BLaER1 (cell line): Measurements from ENCODE around the gene MADCAM1.

Source experiments
- H3K27ac ChIP-seq: shearing (Covaris generic); formaldehyde crosslinking; 2 replicates; pipeline ENCODE4 v1.8.1; 2022
- H3K27me3 ChIP-seq: shearing (Covaris generic); formaldehyde crosslinking; 2 replicates; pipeline ENCODE4 v1.8.1; 2022
- H3K36me3 ChIP-seq: shearing (Covaris generic); formaldehyde crosslinking; 2 replicates; pipeline ENCODE4 v1.8.1; 2022
- H3K4me1 ChIP-seq: shearing (Covaris generic); formaldehyde crosslinking; 2 replicates; pipeline ENCODE4 v1.8.1; 2022
- H3K4me2 ChIP-seq: shearing (Covaris generic); formaldehyde crosslinking; 2 replicates; pipeline ENCODE4 v1.8.1; 2022
- H3K4me3 ChIP-seq: shearing (Covaris generic); formaldehyde crosslinking; 2 replicates; pipeline ENCODE4 v1.8.1; 2022
- H3K9ac ChIP-seq: shearing (Covaris generic); formaldehyde crosslinking; 2 replicates; pipeline ENCODE4 v1.8.1; 2022
- H3K9me3 ChIP-seq: shearing (Covaris generic); formaldehyde crosslinking; 2 replicates; pipeline ENCODE4 v1.8.1; 2022
- H4K20me1 ChIP-seq: shearing (Covaris generic); formaldehyde crosslinking; 2 replicates; pipeline ENCODE4 v1.8.1; 2022
- Cebpa-rat ChIP-seq: shearing (Covaris generic); IDR thresholded peaks from 2 replicates; pipeline ENCODE4 v1.8.1; 2022

Gene MADCAM1

DNA sequence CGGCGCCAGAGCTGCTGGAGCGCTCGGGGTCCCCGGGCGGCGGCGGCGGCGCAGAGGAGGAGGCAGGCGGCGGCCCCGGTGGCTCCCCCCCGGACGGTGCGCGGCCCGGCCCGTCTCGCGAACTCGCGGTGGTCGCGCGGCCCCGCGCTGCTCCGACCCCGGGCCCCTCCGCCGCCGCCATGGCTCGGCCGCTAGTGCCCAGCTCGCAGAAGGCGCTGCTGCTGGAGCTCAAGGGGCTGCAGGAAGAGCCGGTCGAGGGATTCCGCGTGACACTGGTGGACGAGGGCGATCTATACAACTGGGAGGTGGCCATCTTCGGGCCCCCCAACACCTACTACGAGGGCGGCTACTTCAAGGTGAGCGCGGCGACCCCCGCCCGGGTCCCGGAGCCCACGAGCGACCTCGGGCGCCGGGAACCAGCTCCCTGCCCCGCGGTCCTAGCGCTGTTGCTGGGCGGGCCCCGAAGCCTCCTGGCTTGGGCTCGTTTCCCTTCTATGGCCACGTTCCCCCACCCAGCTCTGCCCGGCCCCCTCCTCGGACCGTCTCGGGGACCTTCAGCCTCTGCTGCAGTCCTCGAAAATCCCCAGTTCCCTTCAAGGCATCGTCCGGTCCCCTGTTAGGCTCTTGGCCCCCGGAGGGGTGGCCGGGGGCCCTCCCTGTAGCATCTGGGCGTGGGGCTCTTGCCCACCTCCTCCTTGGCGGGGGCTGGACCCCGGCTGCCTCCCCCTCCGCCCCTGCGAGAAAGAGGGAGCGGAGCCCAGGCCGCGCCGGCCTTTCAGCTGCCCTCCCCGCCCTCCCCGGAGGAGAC, 35.7 kb downstream of the MADCAM1 start, which contains the start of gene CDC34:
Gene CDC34 (plus strand): TSS at position 8 of the 808 bp plus-strand sequence. CDS start 172 bp downstream, at position 180.
- peaks cover 21% of the 10 kb centered on the region for H3K4me1 ChIP-seq
- no peaks in the 10 kb centered on the region for H3K9me3 ChIP-seq
- no peaks in the 10 kb centered on the region for H3K27me3 ChIP-seq
- peak within 1 kb of the TSS; percentile 87 for H3K4me3 ChIP-seq
- TF ChIP-seq Cebpa-rat = no peak
- H4K20me1 ChIP-seq = peaks cover 52% of the 10 kb centered on the region
- H3K27ac ChIP-seq = peak within 1 kb of the TSS; percentile 90
- peaks cover 28% of the 10 kb centered on the region for H3K36me3 ChIP-seq
- peak within 1 kb of the TSS; percentile 90 for H3K9ac ChIP-seq
- peak within 1 kb of the TSS; percentile 99 for H3K4me2 ChIP-seq

DNA sequence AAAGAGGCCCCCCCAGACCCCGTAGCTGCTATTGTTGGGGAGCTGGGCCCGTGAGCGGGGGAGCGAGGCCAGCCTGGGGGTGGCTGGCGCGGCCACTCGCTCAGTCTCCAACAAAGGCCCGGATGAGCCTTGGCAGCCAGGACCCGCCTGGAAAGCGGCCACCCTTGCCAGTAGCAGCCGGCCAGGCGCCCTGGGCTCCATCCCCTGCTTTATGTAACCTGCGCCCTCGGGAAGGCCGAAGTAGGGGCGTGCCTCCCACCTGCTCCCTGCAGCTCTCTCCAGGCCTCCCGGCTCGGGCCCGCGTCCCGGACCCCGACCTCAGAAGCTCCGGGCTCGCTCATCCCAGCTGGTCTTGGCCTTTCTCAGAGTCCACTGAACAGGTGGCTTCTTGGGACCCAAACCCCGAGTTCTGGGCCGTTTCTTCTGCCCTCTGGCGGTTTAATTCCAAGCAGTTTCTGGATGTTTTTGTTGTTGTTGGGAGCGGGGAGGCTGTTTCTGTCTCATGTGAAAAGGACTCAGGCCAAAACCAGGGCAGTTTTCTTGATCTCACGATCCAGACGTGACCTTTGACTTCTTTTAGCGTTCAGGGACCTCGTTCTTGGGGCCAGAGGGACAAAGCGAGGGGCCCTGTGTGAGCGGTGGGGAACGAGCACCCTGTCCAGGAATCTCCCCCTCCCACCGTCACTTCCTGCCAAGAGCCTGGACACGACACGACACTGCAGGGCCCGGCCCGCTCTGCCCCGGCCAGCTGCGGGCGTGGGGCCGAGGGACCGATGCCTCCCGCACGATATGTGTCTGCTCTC, 36.5 kb downstream of the MADCAM1 start:
- Histone ChIP-seq H3K4me2 (peak overlapping the region; percentile 99), H3K9me3 (no peaks in the 10 kb centered on the region), H3K9ac (peak overlapping the region; percentile 90), H3K27ac (peak overlapping the region; percentile 90), H3K27me3 (no peaks in the 10 kb centered on the region), H4K20me1 (peaks cover 54% of the 10 kb centered on the region), H3K4me1 (peaks cover 24% of the 10 kb centered on the region), H3K4me3 (peak overlapping the region; percentile 87), H3K36me3 (peaks cover 36% of the 10 kb centered on the region)
- TF ChIP-seq Cebpa-rat = no peak

DNA sequence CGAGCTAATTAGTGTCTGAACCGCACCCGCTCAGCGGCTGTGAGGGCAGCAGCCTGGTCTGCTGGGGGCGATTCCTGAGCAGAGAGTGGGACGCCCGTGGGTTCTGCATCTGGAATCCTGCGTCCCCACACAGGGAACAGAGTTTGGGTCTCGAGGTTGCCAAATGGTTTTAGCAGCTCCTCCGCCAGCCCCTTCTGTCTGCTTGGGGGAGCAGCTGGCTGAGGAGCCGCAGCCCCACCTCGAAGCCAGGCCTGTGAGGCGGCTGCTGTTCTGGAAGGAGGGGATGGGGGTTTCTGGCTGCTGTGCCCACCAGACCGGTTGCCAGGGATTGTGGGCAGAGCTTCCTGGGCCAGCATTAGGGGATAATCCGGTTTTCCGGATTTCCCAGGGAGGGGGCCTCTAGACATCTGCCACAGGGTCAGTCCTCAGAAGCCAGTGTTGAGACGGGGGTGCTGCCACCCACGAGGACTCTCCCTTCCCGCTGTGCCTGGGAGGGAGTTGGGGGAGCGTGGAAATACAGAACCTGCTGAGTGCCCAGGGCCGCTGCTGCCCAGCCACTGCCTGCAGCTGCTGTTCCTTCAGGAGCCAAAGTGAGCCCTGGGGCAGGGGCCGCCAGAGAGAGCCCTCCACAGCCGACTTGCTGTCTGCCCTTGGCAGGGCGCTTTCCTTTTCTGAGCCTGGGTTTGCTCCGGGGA, 37.2 kb downstream of the MADCAM1 start:
- Histone ChIP-seq H3K27ac (peak overlapping the region; percentile 90), H3K9me3 (no peaks in the 10 kb centered on the region), H3K27me3 (no peaks in the 10 kb centered on the region), H3K36me3 (peaks cover 43% of the 10 kb centered on the region), H3K9ac (peak overlapping the region; percentile 90), H3K4me3 (peak overlapping the region; percentile 87), H4K20me1 (peaks cover 61% of the 10 kb centered on the region), H3K4me2 (peak overlapping the region; percentile 99), H3K4me1 (peaks cover 31% of the 10 kb centered on the region)
- no peak for TF ChIP-seq Cebpa-rat

DNA sequence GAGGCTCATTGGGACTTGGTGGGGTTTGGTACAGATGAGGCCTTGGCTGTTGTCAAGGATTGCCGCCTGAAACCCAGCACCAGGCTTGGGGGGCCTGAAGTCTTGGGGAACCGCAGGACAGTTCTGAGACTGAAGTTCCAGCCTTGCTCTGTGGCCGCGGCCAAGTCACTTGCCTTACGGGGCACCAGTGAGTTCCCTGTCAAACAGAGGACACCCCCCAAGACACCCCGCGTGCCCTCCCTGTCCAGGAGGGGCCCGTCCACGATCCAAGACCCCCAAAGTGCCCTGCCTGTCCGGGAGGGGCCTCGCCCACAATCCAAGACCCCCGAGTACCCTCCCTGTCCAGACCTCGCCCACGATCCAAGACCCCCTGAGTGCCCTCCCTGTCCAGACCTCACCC, 37.8 kb downstream of the MADCAM1 start:
- Histone ChIP-seq H3K27me3 (no peaks in the 10 kb centered on the region), H4K20me1 (peaks cover 67% of the 10 kb centered on the region), H3K27ac (peak overlapping the region; percentile 90), H3K36me3 (peaks cover 49% of the 10 kb centered on the region), H3K9me3 (no peaks in the 10 kb centered on the region), H3K4me3 (peak overlapping the region; percentile 87), H3K9ac (peak overlapping the region; percentile 90), H3K4me1 (peaks cover 37% of the 10 kb centered on the region), H3K4me2 (peak overlapping the region; percentile 99)
- no peak for TF ChIP-seq Cebpa-rat

DNA sequence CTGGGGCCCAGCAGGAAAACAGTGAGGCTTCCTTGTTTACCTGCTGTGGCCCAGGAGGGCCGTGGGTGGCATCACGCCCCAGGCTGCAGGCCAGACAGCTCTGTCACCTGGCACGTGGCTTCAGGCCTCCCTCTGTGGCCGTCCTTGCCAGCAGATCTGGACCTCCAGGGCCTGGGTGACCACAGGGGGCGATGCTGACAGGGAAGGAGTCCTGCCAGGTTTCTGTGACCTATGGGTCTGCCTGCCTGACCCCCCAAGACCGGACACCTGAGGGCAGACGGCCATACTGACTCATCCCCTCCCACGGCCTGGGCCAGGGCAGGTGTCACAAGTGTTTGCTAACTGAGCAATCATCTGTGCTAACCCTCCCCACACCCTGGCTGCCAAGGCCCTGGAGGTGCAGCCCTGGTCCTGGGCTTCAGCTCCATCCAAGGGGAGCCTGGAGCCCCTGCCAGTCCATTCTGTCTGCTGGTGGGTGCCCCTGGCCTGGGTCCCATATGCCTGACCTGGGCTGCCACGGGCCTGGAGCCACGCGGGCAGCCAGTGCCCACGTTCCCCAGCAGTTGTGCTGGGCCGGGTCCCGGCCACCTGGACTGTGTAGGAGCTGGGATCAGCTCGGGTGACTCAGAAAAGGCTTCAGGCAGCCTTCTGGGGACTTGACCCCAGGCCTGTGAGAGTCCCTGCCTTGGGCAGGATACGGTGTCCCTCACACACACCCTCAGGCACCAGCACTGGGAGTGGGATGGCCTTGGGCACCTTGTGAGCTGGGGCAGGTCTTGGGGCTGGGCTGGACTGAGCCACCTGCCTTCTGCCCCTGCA, 38.9 kb downstream of the MADCAM1 start:
- no peak overlapping the region for H3K4me2 ChIP-seq
- H4K20me1 ChIP-seq = peaks cover 73% of the 10 kb centered on the region
- no peak overlapping the region for H3K9ac ChIP-seq
- 0 out of 2 replicates have a peak overlapping the region, but pooled peaks have one; percentile 6 for H3K27ac ChIP-seq
- no peak for TF ChIP-seq Cebpa-rat
- peaks cover 57% of the 10 kb centered on the region for H3K36me3 ChIP-seq
- no peak overlapping the region for H3K4me3 ChIP-seq
- H3K27me3 ChIP-seq = no peaks in the 10 kb centered on the region
- no peaks in the 10 kb centered on the region for H3K9me3 ChIP-seq
- peaks cover 42% of the 10 kb centered on the region for H3K4me1 ChIP-seq

DNA sequence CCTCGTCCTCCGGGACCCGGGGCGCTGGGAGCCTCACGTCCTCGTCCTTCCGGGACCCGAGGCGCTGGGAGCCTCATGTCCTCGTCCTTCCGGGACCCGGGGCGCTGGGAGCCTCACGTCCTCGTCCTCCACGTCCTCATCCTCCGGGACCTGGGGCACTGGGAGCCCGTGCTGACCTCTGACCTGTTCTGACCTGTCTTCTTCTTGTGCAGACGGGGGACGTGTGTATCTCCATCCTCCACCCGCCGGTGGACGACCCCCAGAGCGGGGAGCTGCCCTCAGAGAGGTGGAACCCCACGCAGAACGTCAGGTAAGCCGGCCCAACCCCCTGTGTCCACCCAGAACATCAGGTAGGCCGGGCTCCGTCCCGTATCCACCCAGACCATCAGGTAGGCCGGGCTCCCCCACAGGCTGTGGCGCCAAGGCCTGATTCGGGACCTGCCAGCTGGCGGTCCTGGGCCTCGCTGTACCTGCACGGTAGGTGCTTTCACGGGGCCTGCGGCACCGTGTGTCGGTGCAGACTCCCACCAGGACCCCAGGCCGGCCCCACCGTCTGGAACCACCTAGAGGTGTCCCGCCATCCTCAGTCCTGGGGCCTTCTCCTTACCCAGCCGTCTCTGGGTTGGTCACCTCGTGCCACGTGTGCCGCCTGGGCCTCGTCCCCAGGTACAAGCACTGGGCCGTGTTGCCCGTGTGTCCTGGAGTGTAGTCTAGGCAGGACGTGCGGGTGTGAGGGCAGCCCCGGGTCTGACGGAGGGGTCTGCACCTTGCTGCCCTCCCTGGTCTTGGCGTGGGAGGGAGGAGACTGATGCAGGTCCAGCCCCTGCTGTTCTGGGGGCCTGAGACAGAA, 40.0 kb downstream of the MADCAM1 start:
- no peak for TF ChIP-seq Cebpa-rat
- Histone ChIP-seq H3K27me3 (no peaks in the 10 kb centered on the region), H3K4me3 (no peak overlapping the region), H4K20me1 (peaks cover 79% of the 10 kb centered on the region), H3K9ac (no peak overlapping the region), H3K4me2 (no peak overlapping the region), H3K4me1 (peaks cover 36% of the 10 kb centered on the region), H3K27ac (no peak overlapping the region), H3K36me3 (peaks cover 63% of the 10 kb centered on the region), H3K9me3 (no peaks in the 10 kb centered on the region)

DNA sequence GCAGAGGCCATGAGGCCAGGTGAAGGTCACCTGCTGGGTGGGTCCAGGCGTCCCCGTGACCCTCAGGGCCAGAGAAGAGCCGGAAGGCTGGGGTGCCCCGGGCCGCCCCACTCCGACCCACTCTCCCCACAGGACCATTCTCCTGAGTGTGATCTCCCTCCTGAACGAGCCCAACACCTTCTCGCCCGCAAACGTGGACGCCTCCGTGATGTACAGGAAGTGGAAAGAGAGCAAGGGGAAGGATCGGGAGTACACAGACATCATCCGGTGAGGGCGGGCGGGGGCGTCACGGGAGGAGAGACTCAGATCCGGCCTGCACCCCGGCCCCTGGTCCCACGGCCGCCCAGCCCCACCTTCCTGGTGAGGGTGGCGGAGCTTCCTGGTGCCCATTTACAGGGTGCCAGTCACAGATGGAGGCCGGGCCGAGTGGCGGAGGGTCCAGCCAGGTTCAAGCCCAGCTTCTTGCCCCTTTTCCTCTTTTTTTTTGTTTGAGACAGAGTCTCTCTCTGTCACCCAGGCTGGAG, 40.7 kb downstream of the MADCAM1 start:
- Histone ChIP-seq H3K9ac (no peak overlapping the region), H4K20me1 (peaks cover 84% of the 10 kb centered on the region), H3K4me2 (no peak overlapping the region), H3K36me3 (peaks cover 70% of the 10 kb centered on the region), H3K9me3 (no peaks in the 10 kb centered on the region), H3K4me1 (peaks cover 41% of the 10 kb centered on the region), H3K27me3 (no peaks in the 10 kb centered on the region), H3K27ac (no peak overlapping the region), H3K4me3 (no peak overlapping the region)
- TF ChIP-seq Cebpa-rat = no peak
